GM12874 (cell line): ENCODE data around the gene A2ML1.

ENCODE experiments used
- CTCF ChIP-seq: IDR thresholded peaks from 2 replicates; pipeline ENCODE4 v1.5.1; 2011; ENCODE audit warnings: low read depth, mild to moderate bottlenecking, control low read depth, low read length, moderate library complexity; ENCODE audit not compliant: insufficient read depth

A2ML1 gene

GRCh38 chr12:8785499-8785898 lies 36.9 kb upstream of the A2ML1 start:
- no peak for TF ChIP-seq CTCF

- no peak for TF ChIP-seq CTCF
Measured at GRCh38 chr12:8796831-8797626, 25.4 kb upstream of the A2ML1 start.

GRCh38 chr12:8813572-8814357 lies 8.7 kb upstream of the A2ML1 start:
- TF ChIP-seq CTCF: no peak

- no peak for TF ChIP-seq CTCF
Measured at GRCh38 chr12:8816448-8817050, 5.9 kb upstream of the A2ML1 start.

GRCh38 chr12:8817856-8818255 lies 4.6 kb upstream of the A2ML1 start:
- no peak for TF ChIP-seq CTCF

GRCh38 chr12:8818526-8818925 lies 3.9 kb upstream of the A2ML1 start:
- no peak for TF ChIP-seq CTCF

GRCh38 chr12:8819666-8819980 lies 2.8 kb upstream of the A2ML1 start:
- no peak for TF ChIP-seq CTCF
